SK-N-MC (cell line): ENCODE measurements around the gene B3GNT2.

Experiments used
- DNase-seq: peaks from one replicate; pipeline ENCODE4 v3.0.0-alpha.2; 2011; ENCODE audit warnings: low read depth, low spot score
- H3K27ac ChIP-seq: fragments of 200-600 bp; sonication (generic); 2 replicates; pipeline ENCODE4 v1.5.1; 2016; ENCODE audit warnings: mixed run types
- H3K36me3 ChIP-seq: fragments of 200-600 bp; sonication (generic); 2 replicates; pipeline ENCODE4 v1.6.1; 2017; ENCODE audit warnings: antibody characterized with exemption, low read length, mixed read lengths; ENCODE audit not compliant: insufficient read depth
- H3K4me3 ChIP-seq: fragments of 200-600 bp; sonication (generic); 2 replicates; pipeline ENCODE4 v1.5.1; 2016
- H3K9ac ChIP-seq: fragments of 200-600 bp; sonication (generic); 2 replicates; pipeline ENCODE4 v1.8.0; 2017; ENCODE audit warnings: mixed run types, mixed read lengths; ENCODE audit not compliant: insufficient read length
- H3K9me3 ChIP-seq: fragments of 200-600 bp; sonication (generic); 2 replicates; pipeline ENCODE4 v1.6.1; 2017; ENCODE audit warnings: low read depth, mild to moderate bottlenecking, antibody characterized with exemption, low read length, moderate library complexity, mixed read lengths
- EZH2 ChIP-seq: fragments of 200-600 bp; sonication (generic); IDR thresholded peaks from one replicate; pipeline ENCODE4 v1.6.1; 2017; ENCODE audit warnings: antibody characterized with exemption
- FOXP2 ChIP-seq: optimal IDR thresholded peaks from 2 replicates; pipeline ENCODE3; 2011; ENCODE audit warnings: mild to moderate bottlenecking, moderate library complexity; ENCODE audit not compliant: insufficient read depth; ENCODE audit errors: extremely low read length, control extremely low read depth
- POLR2AphosphoS5 ChIP-seq: IDR thresholded peaks from 2 replicates; pipeline ENCODE4 v1.6.1; 2012; ENCODE audit warnings: mild to moderate bottlenecking, low read depth, low read length, borderline replicate concordance

Gene B3GNT2

DNA sequence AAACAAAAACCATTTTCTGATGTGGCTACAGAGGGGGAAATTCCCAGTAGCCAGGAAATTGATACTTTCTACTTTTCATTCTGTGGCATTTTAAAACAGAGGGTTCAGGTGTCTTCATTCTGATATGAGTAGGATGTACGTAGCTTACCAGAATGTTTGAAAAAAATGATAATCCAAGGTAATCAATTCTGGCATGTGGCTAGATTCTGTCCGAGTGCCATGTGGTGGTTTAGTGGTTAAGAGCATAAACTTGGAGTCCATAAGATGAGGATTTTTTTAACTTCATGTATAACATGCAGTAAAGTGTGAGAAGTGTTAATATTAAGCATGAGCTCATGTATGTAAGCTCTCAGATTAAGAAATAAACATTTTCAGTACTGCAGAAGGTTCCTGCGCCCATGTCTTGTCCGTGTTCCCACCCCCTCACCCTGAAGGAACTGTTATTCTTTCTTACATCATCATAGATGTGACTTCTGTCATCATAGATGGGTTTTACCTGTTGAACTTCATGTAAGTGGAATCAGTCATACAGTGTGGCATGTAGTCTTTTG lies 4.5 kb downstream of the B3GNT2 start:
- Histone ChIP-seq H3K27ac (no peak overlapping the region), H3K9me3 (no peaks in the 10 kb centered on the region), H3K36me3 (no peaks in the 10 kb centered on the region), H3K9ac (no peak overlapping the region), H3K4me3 (no peak overlapping the region)
- TF ChIP-seq FOXP2, result no peak
- no peak for DNase-seq

DNA sequence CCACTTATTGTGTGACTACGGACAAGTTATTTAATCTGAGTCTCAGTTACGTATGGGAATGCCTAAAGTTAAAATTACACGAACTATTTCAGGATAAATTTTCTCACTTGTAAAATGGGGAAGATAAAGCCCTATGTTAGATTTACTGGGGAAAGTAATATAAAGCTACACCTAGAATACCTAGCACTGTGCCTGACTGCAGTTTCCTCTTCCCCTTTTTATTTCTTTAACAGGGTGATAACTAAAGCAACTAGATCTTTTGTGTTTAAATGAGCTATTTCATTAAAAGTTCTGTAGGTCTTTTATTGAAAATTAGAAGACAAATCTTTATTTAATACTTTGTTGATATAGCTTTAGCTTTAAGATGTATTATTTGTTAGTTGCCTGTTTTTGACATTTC lies 5.0 kb downstream of the B3GNT2 start:
- H3K27ac ChIP-seq, result no peak overlapping the region
- no peaks in the 10 kb centered on the region for H3K36me3 ChIP-seq
- H3K4me3 ChIP-seq, result no peak overlapping the region
- no peaks in the 10 kb centered on the region for H3K9me3 ChIP-seq
- no peak overlapping the region for H3K9ac ChIP-seq
- no peak for DNase-seq
- TF ChIP-seq FOXP2 (no peak), POLR2AphosphoS5 (no peak), EZH2 (no peak)

DNA sequence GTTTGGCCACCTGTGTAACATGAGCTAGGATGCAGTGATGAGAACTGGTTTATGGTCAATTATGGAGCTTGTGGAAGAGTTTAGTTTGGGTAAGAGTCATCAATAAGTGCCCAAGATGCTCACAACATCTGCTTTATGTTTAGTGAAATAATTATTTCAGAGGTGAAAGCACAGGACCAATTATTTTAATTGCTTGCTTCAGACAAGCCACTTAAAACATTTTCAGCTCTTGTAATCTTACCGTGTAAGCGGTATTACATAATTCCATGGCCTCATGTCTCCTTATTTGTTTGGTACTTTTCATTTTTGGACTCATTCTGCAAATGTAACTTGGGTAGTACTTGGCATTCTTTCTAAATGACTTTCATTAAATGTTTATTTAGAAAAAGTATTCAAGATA lies 5.4 kb downstream of the B3GNT2 start:
- no peak for DNase-seq
- H3K4me3 ChIP-seq, result no peak overlapping the region
- no peak overlapping the region for H3K27ac ChIP-seq

DNA sequence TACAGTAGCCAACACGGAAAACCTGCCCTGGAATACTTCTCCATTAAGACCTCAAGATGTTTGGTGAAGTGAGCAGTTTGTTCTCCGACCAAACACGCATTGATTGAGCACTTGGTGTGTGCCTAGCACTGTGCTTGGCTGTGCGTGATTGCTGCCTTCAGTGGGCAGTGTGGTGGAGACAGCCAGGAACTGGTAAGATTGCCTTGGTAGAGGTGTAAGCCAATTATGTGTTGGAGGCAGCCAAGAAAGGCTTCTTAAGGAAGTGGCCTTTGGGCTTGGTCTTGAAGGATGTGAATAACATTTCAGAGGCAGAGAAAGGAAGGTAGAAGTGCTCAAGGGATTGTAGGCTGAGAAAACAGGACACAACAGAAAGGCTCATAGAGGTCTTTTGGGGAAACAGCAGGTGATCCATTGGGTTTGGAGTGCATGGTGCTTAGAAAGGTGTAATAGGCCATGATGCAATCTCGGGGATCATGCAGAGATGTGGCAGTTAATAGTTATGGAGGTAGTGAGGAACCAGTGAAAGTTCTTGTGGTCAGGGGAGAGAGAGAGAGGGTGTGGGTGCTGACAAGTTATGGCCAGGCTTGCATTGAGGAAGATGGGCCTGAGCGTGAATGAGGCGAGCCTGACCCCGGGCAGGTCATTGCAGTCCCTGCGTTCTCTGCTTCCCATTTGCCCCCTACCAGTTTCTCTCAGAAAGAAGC lies 6.3 kb downstream of the B3GNT2 start:
- H3K36me3 ChIP-seq, result no peaks in the 10 kb centered on the region
- DNase-seq, result no peak
- no peaks in the 10 kb centered on the region for H3K9me3 ChIP-seq
- no peak overlapping the region for H3K9ac ChIP-seq
- TF ChIP-seq EZH2, result no peak
- no peak for TF ChIP-seq FOXP2
- TF ChIP-seq POLR2AphosphoS5, result no peak
- no peak overlapping the region for H3K27ac ChIP-seq
- H3K4me3 ChIP-seq, result no peak overlapping the region

More for the DNA sequence above, 5.4 kb downstream of the B3GNT2 start:
- no peaks in the 10 kb centered on the region for H3K36me3 ChIP-seq
- no peak for TF ChIP-seq FOXP2
- no peak for TF ChIP-seq POLR2AphosphoS5
- no peak for TF ChIP-seq EZH2
- no peak overlapping the region for H3K9ac ChIP-seq
- H3K9me3 ChIP-seq, result no peaks in the 10 kb centered on the region

DNA sequence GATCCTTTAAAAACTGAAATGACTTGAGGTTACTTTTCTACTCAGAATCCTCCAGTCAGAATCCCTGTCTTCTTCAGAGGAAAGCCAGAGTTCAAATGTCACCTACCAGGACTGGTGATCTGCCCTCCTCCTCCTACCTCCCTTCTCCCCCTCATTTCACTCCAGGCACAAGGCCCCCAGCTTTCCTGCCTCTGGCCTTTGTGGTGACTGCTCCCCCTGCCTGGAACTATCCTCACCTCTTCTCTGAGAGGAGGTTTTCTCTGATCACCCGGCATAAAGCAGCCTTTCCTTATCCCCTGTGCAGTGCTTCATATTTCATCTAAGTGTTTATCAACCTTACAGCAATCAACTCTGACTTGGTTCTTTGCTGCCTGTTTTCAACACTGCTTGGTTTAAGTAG lies 6.8 kb downstream of the B3GNT2 start:
- H3K9me3 ChIP-seq, result no peaks in the 10 kb centered on the region
- no peak overlapping the region for H3K9ac ChIP-seq
- TF ChIP-seq EZH2, result no peak
- no peak for DNase-seq
- no peaks in the 10 kb centered on the region for H3K36me3 ChIP-seq
- H3K27ac ChIP-seq, result no peak overlapping the region
- no peak overlapping the region for H3K4me3 ChIP-seq

DNA sequence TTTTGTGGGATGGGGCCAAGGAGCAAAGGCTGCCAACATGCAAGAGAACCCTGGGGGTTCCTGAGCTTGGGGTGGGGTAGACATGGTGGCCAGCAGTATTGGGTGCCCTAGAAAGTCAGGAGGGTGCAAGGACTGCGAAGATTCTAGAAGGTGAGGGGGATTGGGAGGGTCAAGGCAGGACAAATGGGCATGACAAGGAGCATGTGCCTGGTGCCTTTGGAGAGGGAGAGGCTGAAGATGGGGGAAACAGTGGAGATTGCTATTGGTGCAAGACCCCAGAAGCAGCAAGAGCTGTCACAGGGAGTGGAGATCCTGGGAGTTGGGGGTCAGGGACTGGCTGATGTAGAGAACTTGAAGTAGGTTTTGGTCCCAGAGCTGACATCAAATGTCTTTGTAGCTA lies 7.5 kb downstream of the B3GNT2 start:
- H3K36me3 ChIP-seq, result no peaks in the 10 kb centered on the region
- H3K9ac ChIP-seq, result no peak overlapping the region
- TF ChIP-seq POLR2AphosphoS5, result no peak
- no peak for TF ChIP-seq FOXP2
- no peak for TF ChIP-seq EZH2

DNA sequence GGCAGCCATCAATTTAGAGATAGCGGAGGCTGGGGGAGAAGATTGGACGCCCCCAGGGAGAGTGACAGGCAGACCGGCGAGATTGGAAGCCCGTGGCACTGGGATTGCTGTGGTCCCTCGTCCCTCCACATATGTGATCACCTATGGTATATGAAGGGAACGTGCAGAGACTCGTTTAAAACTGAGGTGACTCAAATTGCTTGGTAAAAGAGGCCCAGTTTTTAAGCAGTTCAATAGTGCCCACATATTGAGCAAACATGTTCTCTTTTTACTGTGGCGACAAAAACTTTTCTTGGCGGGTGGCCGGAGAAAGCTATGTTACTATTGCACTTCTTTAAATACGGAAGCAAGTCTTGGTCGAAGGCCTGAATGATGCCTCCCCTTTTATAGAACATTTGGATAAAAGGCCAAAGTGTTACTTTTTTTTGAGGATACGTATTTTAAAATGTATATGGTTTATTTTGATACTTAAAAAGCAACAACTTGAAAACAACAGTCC lies 9.1 kb downstream of the B3GNT2 start:
- no peak overlapping the region for H3K9ac ChIP-seq
- H3K4me3 ChIP-seq, result no peak overlapping the region
- no peaks in the 10 kb centered on the region for H3K9me3 ChIP-seq
- no peaks in the 10 kb centered on the region for H3K36me3 ChIP-seq
- no peak overlapping the region for H3K27ac ChIP-seq
- no peak for DNase-seq
- no peak for TF ChIP-seq POLR2AphosphoS5
- no peak for TF ChIP-seq FOXP2
- TF ChIP-seq EZH2, result no peak

More for the DNA sequence above, 7.5 kb downstream of the B3GNT2 start:
- Histone ChIP-seq H3K9me3 (no peaks in the 10 kb centered on the region), H3K27ac (no peak overlapping the region), H3K4me3 (no peak overlapping the region)
- DNase-seq, result no peak

DNA sequence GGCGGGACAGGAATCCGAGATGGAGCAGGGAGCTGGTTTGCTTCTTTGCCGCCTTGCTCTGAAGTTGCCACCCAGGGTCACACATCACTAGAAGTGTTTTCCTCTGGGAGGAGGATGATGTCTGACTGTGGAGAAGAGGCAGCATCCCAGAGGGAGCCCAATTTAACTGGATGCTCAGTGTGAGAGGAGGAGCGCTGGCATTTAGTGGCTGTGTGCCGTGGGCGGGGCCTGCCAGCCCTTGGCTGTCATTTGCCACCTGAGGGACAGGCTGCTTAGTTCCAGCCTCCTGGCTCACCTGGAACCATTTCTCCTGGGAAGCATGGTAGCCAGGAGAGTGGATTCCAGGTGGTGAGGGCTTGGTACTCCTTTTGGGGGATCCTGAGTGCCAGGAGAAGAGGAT lies 9.6 kb downstream of the B3GNT2 start:
- no peak for DNase-seq
- TF ChIP-seq EZH2 (no peak), FOXP2 (no peak), POLR2AphosphoS5 (no peak)
- H3K36me3 ChIP-seq, result no peaks in the 10 kb centered on the region
- H3K9ac ChIP-seq, result no peak overlapping the region
- no peaks in the 10 kb centered on the region for H3K9me3 ChIP-seq
- H3K4me3 ChIP-seq, result no peak overlapping the region
- H3K27ac ChIP-seq, result no peak overlapping the region

DNA sequence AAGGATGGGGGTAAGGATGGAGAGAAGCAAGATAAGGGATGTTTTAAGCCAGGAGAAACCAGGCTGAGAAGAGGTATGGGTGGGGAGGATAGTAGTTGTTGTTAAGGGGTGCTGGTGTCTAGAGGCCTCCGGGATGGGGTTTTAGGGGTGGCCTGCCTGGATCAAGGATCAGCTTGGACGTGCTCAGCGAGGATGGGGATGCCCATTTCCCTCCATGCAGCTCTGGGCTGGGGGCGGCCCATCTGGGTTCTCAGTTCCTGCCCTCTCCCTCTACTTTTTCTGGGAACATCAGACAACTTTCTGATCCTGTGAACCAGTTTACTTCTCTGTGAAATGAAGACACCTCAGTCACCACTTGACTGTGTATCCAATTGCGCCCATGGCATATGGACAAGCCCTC lies 10.1 kb downstream of the B3GNT2 start:
- TF ChIP-seq FOXP2, result no peak
- no peak for TF ChIP-seq EZH2
- TF ChIP-seq POLR2AphosphoS5, result no peak
- no peak for DNase-seq
- no peak overlapping the region for H3K27ac ChIP-seq
- no peak overlapping the region for H3K4me3 ChIP-seq
- no peaks in the 10 kb centered on the region for H3K9me3 ChIP-seq
- no peak overlapping the region for H3K9ac ChIP-seq
- H3K36me3 ChIP-seq, result no peaks in the 10 kb centered on the region
